NCI-H187 (cell line): ENCODE measurements around the gene ADSL.

Experiments
- DNase-seq, 2 experiments: peaks; one replicate each; lab custom pipeline; 2025; lab: John Stamatoyannopoulos, UW

ADSL gene

DNA sequence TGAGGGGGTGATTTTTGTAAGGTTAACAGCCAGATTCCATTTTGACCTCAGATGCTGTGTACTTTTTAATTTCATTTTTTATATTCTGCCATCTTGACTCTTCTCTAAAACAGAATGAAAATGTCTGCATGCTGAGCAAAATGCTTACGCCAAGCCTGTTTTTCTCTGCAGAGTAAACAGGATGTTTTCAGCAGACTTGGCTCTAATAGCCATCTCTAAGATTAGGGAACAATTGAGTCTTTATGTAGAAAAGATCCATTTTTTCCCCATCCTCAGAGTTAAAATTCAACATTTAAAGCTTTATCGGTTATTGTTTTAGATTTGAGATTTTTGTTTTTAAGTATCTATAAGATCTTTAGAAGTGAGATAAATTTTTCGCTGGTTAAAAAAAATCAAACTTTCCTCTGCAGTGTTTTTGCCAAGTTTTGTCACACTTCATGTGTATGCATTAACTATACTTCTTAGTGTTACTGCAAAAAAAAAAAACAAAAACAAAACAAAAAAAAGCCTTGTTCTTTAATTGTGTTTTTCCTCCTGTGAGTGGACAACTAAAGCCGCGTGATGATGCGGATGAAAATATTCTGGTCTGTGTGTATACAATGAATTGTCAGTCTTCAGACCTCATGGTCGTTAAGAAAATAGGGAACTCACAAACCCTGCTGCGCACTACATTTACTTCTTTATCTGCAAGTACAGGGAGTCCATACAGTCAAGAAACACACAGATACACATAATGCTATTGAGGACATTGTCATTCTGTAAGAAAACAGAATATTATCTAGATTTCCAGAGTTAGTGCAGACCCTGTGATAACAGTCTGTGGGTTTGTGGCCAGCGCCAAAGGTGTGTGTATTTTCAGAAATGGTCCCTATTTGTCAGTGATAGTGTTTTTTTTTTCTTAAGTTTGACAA lies 17.5 kb upstream of the ADSL start:
- no peak for DNase-seq

DNA sequence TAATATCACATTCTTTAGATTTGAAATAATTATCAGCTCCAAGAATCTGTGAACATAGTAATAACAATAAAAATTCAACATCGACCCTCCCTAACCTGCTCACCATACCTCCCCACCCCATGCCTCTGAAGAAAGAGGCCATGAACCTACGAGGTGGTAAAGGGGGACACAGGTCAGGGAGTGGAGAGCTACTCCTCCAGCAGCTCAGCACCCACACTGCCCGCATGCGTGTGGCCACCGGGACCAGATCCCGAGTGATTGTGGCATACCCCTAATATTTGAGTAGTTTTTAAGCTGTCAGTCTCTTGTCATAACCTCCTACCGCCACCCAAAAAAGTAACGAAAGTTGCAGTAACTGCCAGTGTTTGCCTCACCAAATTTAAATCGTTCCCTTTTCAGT lies 16.8 kb upstream of the ADSL start:
- no peak for DNase-seq

DNA sequence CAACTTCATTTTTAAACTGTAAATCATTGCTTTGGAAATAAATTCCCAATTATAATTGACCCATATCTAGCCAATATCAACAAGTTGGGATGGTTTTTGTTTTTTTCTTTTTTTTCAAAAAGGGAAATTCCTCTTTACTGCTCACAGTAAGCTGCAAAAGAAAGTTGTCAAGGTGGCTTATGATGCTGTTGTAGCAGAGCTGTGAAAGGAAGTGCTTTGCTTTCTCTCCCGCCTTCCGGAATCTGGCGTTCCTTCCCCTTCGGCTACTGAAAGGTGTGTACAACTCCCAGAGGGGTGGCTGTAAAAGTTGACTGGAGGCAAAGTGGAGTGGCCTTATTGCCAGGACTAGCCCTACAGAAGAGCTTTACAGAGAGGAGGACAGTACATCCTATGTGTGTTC lies 16.2 kb upstream of the ADSL start:
- DNase-seq: no peak

DNA sequence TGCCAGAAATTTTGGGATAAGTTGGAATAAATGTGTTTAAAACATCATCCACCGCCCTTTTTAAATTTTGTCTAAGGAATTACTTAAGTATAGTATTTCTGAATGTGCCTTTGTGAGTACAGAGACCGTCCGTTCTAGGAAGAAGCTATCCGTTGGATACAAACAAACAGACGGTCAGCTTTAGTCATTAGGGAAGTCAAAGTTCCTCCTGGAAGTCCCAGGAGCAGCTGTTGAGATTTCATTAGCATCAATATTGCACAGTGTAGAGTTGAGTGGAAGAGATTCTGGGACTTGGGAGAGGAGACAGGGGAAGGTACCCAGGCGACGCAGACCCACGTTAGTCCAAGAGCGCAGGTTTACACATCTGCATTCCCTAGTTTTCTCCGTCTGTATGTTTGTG lies 15.7 kb upstream of the ADSL start:
- DNase-seq: no peak

DNA sequence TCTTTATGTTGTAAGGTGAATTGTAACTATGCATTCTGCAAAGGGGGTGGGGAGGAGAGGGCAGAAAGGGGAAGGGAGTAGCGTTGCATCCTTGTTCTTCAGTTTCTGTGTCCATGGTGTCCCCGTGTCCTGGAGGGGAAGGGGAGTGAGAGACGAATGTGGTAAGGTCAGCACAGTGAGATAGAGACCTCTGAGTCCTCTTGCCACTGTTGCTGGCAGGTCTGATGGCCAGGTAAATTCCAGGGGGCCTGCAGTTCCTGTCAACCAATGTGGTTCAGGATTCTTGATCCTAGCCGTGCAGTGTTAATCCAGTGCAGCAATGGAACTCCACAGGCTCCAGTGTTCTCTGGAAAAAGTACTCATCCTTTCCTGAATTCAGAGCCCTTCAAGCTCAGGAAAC lies 14.6 kb upstream of the ADSL start:
- DNase-seq: no peak

DNA sequence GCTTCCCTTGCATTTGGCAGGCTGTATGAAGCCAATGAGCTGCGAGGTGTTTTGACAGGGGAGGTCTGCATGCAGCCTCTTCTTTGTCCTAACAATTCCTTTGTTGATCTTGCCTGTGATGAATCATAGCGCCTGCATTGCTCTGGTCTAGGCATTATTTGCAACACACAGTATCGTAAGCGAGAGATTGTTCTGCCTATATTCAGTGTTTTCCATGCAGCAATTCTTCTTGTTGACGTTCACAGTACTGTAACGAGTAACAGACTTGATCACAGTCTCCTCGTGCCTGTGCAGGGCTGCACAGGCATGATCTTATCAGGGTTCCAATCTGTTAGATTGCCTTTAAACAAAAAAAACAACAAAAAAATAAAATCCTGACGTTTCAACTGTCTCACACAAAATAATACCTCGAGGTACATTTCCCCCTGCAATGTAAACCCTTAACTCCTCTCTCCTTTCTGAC lies 13.9 kb upstream of the ADSL start:
- DNase-seq: no peak

DNA sequence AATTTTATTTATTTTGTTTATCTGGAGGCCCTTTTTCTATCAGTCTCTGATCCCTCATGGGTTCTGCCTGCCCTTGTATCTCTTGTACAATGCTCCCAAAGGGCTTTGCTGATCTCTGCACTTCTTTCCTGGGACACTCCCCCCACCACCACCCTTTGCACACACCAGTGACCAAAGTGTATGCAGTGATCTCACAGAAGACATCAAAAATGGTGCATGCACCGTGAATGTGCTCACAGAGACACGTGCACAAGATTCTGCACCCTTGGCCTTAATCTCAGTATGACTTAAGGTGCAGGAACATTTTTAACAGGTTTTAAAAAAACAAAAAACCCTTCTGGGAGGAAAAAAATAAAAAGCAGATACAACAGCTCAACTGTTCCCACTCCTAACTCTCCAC lies 12.2 kb upstream of the ADSL start:
- no peak for DNase-seq

DNA sequence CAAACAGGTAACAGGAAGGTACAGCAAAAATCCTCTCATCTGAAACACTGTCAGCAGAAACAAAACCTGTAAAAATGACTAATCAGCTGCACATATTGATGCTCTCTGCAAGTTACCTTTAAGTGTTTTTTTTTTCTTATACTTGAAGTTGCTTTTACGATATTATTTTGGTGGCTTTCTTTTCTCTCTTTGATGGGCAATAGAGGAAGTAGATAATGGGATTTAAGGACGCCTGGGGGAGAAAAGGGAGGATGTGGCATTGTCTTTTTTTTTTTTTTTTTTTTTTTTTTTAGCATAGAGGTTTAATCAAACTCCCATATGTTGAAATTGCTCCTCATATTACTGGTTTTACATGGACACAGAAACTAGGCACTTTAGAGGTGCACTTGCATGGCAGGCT lies 11.4 kb upstream of the ADSL start:
- DNase-seq: no peak

DNA sequence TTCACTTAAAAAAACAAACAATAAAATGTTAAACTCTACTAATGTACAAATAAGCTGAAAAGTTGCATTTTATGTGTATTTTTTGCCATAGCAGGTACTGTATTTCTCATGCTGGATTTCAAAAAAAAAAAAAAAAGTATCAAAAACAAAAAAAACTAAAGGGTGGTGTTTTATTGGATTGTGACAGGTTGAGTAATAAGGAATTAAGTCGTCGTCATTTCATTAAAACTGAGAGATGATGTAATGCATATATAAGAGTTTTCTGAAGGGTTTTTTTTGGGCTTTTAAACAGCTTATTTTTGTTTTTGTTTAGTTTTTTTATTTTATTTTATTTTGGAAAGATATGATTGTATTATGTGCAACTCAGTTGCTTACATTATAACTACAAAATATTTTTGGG lies 10.9 kb upstream of the ADSL start:
- no peak for DNase-seq

DNA sequence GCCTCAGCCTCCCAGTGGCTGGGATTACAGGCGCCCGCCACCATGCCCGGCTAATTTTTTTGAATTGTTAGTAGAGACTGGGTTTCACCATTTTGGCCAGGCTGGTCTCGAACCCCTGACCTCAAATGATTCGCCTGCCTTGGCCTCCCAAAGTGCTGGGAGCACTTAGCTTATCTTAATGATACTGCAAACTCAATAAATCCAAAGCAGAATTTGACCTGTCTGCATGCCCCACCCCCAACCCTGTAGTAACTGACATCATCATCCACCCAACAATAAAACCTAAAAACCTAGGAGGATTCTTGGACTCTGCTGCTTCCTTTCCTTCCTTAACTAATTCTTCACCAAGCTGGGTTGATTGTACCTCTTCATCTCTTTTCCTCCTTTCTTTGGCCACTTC lies 6.3 kb upstream of the ADSL start:
- no peak for DNase-seq

DNA sequence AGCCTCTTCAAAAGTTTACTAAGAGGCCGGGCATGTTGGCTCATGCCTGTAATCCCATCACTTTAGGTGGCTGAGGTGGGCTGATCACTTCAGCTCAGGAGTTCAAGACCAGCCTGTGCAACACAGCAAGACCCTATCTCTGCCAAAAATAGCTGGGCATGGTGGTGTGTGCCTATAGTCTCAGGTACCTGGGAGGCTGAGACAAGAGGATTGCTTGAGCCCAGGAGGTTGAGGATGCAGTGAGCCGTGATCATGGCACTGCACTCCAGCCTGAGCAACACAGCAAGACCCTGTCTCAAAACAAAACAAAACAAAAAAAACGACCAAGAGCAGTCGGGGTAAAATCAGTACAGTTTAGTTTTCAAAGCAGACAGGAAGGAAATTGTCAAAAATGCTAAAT lies 4.7 kb upstream of the ADSL start:
- no peak for DNase-seq

DNA sequence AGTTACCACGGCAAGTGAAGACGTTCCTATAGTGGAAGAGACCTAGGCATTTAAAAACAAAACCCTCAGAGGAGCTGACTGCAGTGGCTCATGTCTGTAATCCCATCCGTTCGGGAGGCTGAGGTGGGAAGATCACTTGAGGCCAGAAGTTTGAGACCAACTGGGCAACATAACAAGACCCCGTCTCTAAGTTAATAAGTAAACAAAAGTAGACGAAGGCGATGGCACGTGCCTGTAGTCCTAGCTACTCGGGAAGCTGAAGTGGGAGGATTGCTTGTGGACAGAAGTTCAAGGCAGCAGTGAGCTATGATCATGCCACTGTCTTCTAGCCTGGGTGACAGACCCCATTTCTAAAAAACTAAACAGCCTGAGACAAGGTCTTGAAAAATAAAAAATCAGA lies 3.8 kb upstream of the ADSL start:
- no peak for DNase-seq

DNA sequence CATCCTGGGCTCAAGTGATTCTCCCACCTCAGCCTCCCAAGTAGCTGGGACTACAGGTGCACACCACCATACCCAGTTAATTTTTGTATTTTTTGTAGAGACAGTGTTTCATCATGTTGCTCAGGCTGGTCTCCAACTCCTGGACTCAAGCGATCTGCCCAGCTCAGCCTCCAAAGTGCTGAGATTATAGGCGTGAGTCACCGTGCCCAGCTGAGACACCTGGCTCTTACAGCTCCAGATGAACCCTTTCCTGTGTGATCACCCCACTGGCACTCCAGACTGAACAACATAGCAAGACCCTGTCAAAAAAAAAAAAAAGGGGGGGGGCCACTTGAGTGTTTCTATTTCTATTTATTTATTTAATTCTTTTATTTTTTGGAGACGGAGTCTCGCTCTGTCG lies 1.0 kb upstream of the ADSL start:
- DNase-seq: no peak

DNA sequence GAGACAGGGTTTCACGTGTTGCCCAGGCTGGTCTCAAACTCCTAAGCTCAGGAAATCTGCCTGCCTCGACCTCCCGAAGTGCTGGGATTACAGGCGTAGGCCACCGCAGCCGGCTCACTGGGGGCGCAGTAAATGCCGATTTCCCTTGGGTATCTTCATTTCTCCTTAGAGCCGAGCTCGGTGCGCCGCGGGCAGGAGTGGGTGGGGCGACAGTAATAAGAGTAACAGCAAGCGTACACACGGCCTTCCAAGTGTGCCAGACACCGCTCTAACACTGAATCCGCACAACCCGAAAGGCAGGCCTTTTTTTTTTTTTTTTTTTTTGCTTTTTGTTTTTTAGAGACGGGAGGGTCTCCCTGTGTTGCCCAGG lies 500 bp upstream of the ADSL start:
- no peak for DNase-seq

DNA sequence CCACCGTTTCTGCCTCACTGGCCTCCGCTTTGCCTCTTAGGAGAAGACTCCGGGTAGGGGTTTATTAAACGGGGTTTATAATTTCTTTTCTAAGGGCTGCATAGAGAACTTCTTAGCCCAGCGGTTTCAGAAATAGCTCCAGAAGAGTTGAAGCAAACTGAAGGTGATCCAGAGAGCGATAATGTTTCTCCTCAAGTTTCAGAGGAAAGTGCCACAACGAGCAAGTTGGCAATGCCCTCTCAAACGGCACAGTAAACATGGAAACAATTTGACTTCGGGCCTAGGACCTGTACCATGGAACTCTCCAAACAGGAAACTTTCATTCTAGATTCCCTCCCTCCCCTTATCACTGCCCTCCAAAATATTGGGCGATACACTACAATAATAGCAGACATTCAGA lies 1.0 kb downstream of the ADSL start:
- DNase-seq: no peak

DNA sequence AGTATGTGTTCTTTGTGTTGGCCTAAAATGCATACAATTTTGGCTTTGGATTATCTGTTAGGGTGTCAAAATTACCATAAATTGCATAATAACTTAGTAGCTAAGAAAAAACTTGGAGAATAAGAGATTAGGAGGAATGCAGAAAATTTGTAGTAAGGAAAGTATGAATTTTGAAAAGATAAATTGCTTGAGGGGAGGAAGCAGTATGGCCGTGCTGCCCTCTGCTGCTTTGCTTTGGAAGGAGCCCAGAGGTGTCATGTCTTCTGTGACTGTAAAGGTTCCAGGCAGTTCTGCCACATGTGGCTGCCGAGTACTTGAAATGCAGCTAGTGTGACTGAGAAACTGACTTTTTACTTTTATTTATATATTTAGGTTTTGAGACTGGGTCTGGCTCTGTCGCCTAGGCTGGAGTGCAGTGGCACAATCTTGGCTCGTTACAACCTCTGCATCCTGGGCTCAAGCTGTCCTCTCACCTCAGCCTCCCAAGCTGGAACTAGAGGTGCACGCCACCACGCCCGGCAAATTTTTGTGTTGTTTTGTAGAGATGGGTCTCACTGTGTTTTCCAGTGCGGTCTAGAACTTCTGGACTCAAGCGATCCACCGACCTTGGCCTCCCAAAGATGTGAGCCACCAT lies 1.8 kb downstream of the ADSL start:
- no peak for DNase-seq

DNA sequence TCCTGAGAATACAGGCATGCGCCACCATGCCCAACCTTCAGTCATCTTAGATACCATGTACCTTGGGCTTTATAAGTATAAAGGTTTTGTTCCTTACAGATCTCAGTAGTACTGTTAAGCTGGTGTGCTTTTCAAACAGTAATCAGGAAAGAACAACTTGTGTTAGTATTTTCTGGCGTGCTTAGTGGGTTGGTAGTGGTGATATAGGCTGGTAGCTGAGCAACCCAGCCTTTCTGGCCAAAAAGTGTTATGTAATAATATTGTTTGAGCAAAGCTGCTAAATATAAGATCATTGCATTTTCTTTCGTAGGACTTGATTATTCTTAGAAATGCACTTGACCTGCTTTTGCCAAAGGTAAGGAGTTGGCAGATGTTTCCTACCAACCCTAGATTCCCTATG lies 6.5 kb downstream of the ADSL start:
- no peak for DNase-seq

DNA sequence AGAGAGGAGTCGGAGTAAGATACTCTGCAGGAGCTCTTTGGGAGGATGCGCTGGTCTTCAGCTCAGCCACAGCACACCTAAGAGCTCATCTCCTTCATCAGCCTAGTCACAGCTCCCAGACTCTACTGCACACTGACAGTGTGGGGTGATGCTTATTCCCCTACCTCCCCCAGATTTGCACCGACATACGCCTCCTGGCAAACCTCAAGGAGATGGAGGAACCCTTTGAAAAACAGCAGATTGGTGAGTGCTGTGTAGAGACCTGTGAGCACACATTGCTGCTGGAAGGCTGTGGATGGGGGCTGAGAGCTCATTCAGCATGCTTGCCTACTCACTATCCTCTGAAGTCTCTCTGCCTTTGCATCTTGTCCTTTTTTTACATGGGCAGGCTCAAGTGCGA lies 14.8 kb downstream of the ADSL start:
- DNase-seq: no peak

DNA sequence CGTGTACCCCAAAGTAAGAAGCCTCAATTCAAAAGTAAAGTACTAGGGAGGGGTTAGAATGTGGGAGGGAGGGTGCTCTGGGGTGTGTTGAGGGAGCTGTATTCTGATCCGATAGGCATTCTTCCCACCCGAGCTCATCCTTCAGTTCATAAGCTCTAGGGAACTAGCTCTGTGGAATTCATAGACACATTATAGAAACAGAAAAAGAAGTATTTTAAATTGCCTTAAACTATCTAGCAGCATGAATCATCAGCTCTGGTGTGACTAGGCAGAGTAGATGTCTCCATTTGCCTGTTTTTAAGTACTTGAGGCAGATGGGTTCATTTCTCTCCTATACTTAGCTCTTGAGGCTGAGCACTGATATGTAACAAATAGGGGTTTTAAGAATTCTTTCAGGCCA lies 16.8 kb downstream of the ADSL start:
- DNase-seq: no peak

DNA sequence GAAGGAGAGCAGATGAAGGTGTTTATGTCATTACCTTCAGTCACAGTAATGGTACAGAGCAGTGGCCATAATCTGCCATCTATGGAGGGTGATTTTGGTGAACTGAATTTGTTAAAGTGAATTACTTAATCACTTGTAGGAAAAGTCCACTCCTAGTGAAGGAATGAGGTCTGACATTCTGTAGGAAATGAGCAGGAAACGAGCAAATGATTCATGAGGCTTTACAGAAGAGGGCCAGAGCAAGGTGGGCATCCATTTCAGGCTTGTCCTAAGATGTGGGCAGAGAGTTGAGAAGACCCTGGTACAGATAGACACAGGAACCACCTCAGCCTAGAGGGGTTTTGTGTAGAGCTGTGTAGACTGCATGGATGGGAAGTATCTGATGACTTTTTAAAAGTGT lies 18.1 kb downstream of the ADSL start:
- no peak for DNase-seq

DNA sequence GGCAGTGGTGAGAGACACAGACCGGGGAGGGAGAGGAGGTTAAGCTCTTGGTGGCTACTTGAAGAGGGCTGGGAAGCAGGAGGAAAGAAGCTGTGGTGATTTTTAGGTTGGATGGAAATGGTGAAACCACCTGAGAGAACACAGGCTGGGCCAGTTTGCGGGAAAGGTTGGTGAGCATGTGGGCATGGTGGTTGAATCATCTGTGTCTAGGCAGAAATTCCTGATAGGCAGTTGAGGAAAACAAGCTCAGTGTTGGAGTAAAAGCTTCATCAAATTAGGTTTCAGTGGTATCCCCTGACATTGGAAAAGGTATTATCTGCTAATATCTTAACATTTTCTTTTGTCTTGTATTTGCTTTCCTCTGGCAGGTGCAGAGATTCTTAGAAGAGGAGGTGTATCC lies 19.8 kb downstream of the ADSL start:
- DNase-seq: no peak

DNA sequence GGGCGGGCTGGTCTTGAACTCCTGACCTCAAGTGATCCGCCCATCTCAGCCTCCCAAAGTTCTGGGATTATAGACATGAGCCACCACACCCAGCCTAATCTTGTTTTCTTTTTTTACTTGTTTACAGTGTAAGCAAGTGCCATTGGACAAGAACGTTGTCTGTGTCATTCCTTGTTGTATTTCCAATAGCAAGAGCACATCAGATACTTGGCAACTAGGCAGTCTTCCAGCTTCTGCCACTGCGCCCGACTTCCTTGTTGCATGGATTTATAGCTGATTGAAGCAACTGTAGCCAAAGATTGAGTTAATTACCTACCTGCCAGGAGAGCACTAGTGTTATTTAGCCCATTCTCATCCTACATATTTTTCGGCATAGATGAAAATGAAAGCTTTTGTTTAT lies 21.0 kb downstream of the ADSL start:
- DNase-seq: no peak

DNA sequence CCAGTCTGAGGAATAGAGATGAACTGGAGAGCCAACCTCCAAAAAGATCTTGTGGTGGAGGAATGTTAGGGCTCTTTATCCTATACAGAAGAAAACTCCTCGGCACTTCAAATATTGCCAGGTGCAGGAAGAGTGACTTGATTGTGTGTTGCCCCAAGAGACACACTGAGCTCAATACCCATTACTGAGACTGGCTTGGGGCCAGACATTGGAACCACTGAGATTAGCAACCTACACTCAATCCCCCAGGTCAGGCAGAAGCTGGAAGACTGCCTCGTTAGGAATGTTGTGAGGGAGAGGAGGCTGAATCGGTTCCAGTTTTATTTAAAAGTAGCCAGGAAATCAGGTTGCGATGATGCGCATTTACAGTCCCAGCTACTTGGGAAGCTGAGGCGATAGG lies 21.7 kb downstream of the ADSL start:
- DNase-seq: no peak

DNA sequence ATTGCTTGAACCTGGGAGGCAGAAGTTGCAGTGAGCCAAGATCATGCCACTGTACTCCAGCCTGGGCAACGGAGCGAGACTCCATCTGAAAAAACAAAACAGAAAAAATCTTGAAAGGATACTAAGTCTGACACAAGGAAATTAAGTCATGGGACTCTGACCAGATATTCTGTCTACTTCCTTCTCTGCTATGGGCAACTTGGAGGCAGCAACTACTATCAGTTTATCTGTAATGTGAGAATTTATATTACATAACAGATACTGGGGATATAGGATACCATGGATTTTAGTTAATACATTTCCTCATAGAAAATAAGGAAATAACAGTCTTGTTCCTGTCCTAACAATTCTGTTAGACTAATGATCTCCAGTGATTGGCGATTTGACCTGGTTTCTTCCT lies 22.5 kb downstream of the ADSL start:
- no peak for DNase-seq
